GM23338 (cell line): ENCODE measurements around the gene RINL. TPM values are rescaled to one million over a fixed set of nuclear protein-coding genes. Genes with fewer than 3 reads are reported as not detected.

ENCODE experiments used
- ATAC-seq: fragments of 200-7000 bp; cut with Tn5 transposase; 3 replicates; pipeline ENCODE4 v1.9.1; 2020
- DNase-seq: peaks from one replicate; pipeline ENCODE4 v3.0.0-alpha.2; 2015; ENCODE audit warnings: low spot score
- H2AFZ ChIP-seq: fragments of 200-600 bp; sonication (generic); 2 replicates; pipeline ENCODE4 v1.8.0; 2016; ENCODE audit warnings: antibody characterized with exemption, mild to moderate bottlenecking, moderate library complexity
- H3F3A ChIP-seq: fragments of 200-600 bp; sonication (generic); replicated peaks from 2 replicates; pipeline ENCODE4 v1.8.0; 2017; ENCODE audit warnings: antibody characterized with exemption, mixed run types, low read depth
- H3K27ac ChIP-seq: fragments of 200-600 bp; sonication (generic); 2 replicates; pipeline ENCODE4 v1.6.1; 2016; ENCODE audit warnings: low read depth
- H3K27me3 ChIP-seq: fragments of 200-600 bp; sonication (generic); 2 replicates; pipeline ENCODE4 v1.8.0; 2016; ENCODE audit warnings: mild to moderate bottlenecking, mixed run types, moderate library complexity; ENCODE audit not compliant: insufficient read depth
- H3K36me3 ChIP-seq: fragments of 200-600 bp; sonication (generic); 2 replicates; pipeline ENCODE4 v1.8.0; 2016; ENCODE audit warnings: mild to moderate bottlenecking; ENCODE audit not compliant: insufficient read depth
- H3K4me1 ChIP-seq: fragments of 200-600 bp; sonication (generic); 2 replicates; pipeline ENCODE4 v1.8.0; 2016; ENCODE audit warnings: mild to moderate bottlenecking, moderate library complexity; ENCODE audit not compliant: insufficient read depth
- H3K4me2 ChIP-seq: fragments of 200-600 bp; sonication (generic); 2 replicates; pipeline ENCODE4 v1.7.1; 2017; ENCODE audit warnings: mixed run types
- H3K4me3 ChIP-seq: fragments of 200-600 bp; sonication (generic); 2 replicates; pipeline ENCODE4 v1.6.1; 2016; ENCODE audit warnings: mixed run types
- H3K79me2 ChIP-seq: fragments of 200-600 bp; sonication (generic); replicated peaks from 2 replicates; pipeline ENCODE4 v1.8.0; 2017; ENCODE audit warnings: mild to moderate bottlenecking; ENCODE audit not compliant: insufficient read depth
- H3K9me2 ChIP-seq: fragments of 200-600 bp; sonication (generic); 2 replicates; pipeline ENCODE4 v1.8.0; 2017; ENCODE audit not compliant: insufficient read depth
- H4K20me1 ChIP-seq: fragments of 200-600 bp; sonication (generic); replicated peaks from 2 replicates; pipeline ENCODE4 v1.8.0; 2017; ENCODE audit warnings: mild to moderate bottlenecking; ENCODE audit not compliant: insufficient read depth
- H3K27ac Mint-ChIP-seq: 2 replicates; pipeline ENCODE4 v1.8.0; 2020; ENCODE audit warnings: inconsistent platforms, mild to moderate bottlenecking, moderate library complexity, mixed read lengths
- H3K27me3 Mint-ChIP-seq: 3 replicates; pipeline ENCODE4 v1.8.0; 2022; ENCODE audit warnings: low read depth, mild to moderate bottlenecking, moderate library complexity, mixed read lengths, inconsistent platforms; ENCODE audit not compliant: insufficient read depth, poor library complexity
- H3K36me3 Mint-ChIP-seq: 3 replicates; pipeline ENCODE4 v1.8.0; 2021; ENCODE audit warnings: low read depth, mild to moderate bottlenecking, inconsistent platforms, moderate library complexity, mixed read lengths
- H3K4me1 Mint-ChIP-seq: 3 replicates; pipeline ENCODE4 v1.8.0; 2020; ENCODE audit warnings: mild to moderate bottlenecking, inconsistent platforms, mixed read lengths
- H3K4me3 Mint-ChIP-seq: 3 replicates; pipeline ENCODE4 v1.8.0; 2021; ENCODE audit warnings: moderate library complexity, mild to moderate bottlenecking, inconsistent platforms, mixed read lengths
- H3K9me3 Mint-ChIP-seq: 3 replicates; pipeline ENCODE4 v1.8.0; 2020; ENCODE audit warnings: moderate library complexity, mild to moderate bottlenecking, inconsistent platforms, mixed read lengths
- CREB1 ChIP-seq: fragments of 250-450 bp; sonication (Bioruptor Pico); IDR thresholded peaks from 2 replicates; pipeline ENCODE4 v1.5.0; 2020; ENCODE audit warnings: low read depth, mild to moderate bottlenecking, moderate library complexity
- EZH2 ChIP-seq: fragments of 200-600 bp; sonication (generic); IDR thresholded peaks from one replicate; pipeline ENCODE4 v1.8.0; 2017; ENCODE audit warnings: antibody characterized with exemption, mild to moderate bottlenecking, low read depth; ENCODE audit not compliant: unreplicated experiment
- EZH2phosphoT487 ChIP-seq: fragments of 200-600 bp; sonication (generic); IDR thresholded peaks from one replicate; pipeline ENCODE4 v1.8.1; 2018; ENCODE audit warnings: antibody characterized with exemption; ENCODE audit not compliant: unreplicated experiment
- JUNB ChIP-seq: IDR thresholded peaks from one replicate; pipeline ENCODE4 v1.6.1; 2016; ENCODE audit warnings: antibody characterized with exemption; ENCODE audit not compliant: unreplicated experiment
- NANOG ChIP-seq: IDR thresholded peaks from 2 replicates; pipeline ENCODE4 v1.6.1; 2016; ENCODE audit warnings: antibody characterized with exemption, borderline replicate concordance
- POLR2AphosphoS5 ChIP-seq: IDR thresholded peaks from 2 replicates; pipeline ENCODE4 v1.6.1; 2016; ENCODE audit warnings: antibody characterized with exemption, low read depth
- STAT1 ChIP-seq: IDR thresholded peaks from one replicate; pipeline ENCODE4 v1.6.1; 2016; ENCODE audit warnings: antibody characterized with exemption; ENCODE audit not compliant: unreplicated experiment
- ZNF114 ChIP-seq: fragments of 250-450 bp; sonication (Bioruptor Pico); IDR thresholded peaks from 2 replicates; pipeline ENCODE4 v1.5.0; 2020; ENCODE audit warnings: mild to moderate bottlenecking, moderate library complexity
- ZNF331 ChIP-seq: fragments of 250-450 bp; sonication (Bioruptor Pico); IDR thresholded peaks from 2 replicates; pipeline ENCODE4 v1.5.0; 2020; ENCODE audit warnings: low read depth, mild to moderate bottlenecking, moderate library complexity
- polyA plus RNA-seq: library from polyadenylated mRNA; unstranded; fragments of >200 nt; fragmentation: Nextera tagmentation; extraction: Ambion mirVana; gene quantifications from 2 replicates; pipeline ENCODE4 v1.2.1, GENCODE V29; 2016
- total RNA-seq: library from RNA; depleted of rRNA; stranded (reverse); fragments of >200 nt; shearing (Covaris generic); gene quantifications from 2 replicates; pipeline ENCODE4 v1.2.3, GENCODE V29; 2014
- TF ChIP-seq, protein P1 (sequence below): IDR thresholded peaks from one replicate; pipeline ENCODE4 v1.6.1; 2018; ENCODE audit warnings: antibody characterized with exemption; ENCODE audit not compliant: unreplicated experiment
- TF ChIP-seq, protein P2 (sequence below), 2 experiments: fragments of 200-600 bp in 1 of 2; sonication (generic) in 1 of 2; conservative IDR thresholded peaks; 2 replicates each; pipeline versions ENCODE4 v1.5.1 to v1.6.1; 2016 to 2017; ENCODE audit warnings: antibody characterized with exemption in 2 of 2, low read depth in 2 of 2, mild to moderate bottlenecking in 2 of 2, moderate library complexity in 1 of 2
- TF ChIP-seq, protein P3 (sequence below): fragments of 250-450 bp; sonication (Bioruptor Pico); IDR thresholded peaks from 2 replicates; pipeline ENCODE4 v1.5.0; 2020; ENCODE audit warnings: mild to moderate bottlenecking, moderate library complexity
- TF ChIP-seq, protein P4 (sequence below): IDR thresholded peaks from 2 replicates; pipeline ENCODE4 v1.6.1; 2016; ENCODE audit warnings: antibody characterized with exemption

Gene RINL
- total and polyA plus RNA-seq, 2 experiments from 2014 or later: 11.2 to 21.4 TPM

DNA sequence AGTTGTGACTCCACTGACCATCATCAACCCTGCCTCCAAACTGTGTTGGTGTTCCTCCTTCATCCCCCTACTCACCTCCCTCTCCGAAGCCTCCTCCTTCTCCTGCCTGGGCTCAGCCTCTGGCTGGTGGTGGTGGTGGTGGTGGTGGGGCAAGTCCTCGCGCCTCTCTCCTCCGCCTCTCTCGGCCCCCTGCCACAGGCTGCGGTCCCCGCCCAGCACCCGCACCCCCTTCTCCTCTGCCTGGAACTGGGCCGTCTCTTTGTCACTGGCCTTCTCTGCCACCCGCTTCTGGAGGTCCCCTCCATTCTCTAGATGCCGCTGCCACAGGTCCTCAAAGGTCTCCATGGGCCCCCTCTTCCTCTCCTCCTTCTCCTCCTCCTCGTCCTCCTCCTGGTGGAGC lies 32.4 kb upstream of the RINL start:
- TF ChIP-seq POLR2AphosphoS5 (no peak), EZH2phosphoT487 (no peak), STAT1 (no peak), EZH2 (no peak), JUNB (no peak), ZNF114 (CRISPR knock-in tag) (no peak), NANOG (no peak), CREB1 (CRISPR knock-in tag) (no peak), ZNF331 (CRISPR knock-in tag) (no peak)
- TF ChIP-seq, protein P1, sequence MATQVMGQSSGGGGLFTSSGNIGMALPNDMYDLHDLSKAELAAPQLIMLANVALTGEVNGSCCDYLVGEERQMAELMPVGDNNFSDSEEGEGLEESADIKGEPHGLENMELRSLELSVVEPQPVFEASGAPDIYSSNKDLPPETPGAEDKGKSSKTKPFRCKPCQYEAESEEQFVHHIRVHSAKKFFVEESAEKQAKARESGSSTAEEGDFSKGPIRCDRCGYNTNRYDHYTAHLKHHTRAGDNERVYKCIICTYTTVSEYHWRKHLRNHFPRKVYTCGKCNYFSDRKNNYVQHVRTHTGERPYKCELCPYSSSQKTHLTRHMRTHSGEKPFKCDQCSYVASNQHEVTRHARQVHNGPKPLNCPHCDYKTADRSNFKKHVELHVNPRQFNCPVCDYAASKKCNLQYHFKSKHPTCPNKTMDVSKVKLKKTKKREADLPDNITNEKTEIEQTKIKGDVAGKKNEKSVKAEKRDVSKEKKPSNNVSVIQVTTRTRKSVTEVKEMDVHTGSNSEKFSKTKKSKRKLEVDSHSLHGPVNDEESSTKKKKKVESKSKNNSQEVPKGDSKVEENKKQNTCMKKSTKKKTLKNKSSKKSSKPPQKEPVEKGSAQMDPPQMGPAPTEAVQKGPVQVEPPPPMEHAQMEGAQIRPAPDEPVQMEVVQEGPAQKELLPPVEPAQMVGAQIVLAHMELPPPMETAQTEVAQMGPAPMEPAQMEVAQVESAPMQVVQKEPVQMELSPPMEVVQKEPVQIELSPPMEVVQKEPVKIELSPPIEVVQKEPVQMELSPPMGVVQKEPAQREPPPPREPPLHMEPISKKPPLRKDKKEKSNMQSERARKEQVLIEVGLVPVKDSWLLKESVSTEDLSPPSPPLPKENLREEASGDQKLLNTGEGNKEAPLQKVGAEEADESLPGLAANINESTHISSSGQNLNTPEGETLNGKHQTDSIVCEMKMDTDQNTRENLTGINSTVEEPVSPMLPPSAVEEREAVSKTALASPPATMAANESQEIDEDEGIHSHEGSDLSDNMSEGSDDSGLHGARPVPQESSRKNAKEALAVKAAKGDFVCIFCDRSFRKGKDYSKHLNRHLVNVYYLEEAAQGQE: no peak
- TF ChIP-seq, protein P2, sequence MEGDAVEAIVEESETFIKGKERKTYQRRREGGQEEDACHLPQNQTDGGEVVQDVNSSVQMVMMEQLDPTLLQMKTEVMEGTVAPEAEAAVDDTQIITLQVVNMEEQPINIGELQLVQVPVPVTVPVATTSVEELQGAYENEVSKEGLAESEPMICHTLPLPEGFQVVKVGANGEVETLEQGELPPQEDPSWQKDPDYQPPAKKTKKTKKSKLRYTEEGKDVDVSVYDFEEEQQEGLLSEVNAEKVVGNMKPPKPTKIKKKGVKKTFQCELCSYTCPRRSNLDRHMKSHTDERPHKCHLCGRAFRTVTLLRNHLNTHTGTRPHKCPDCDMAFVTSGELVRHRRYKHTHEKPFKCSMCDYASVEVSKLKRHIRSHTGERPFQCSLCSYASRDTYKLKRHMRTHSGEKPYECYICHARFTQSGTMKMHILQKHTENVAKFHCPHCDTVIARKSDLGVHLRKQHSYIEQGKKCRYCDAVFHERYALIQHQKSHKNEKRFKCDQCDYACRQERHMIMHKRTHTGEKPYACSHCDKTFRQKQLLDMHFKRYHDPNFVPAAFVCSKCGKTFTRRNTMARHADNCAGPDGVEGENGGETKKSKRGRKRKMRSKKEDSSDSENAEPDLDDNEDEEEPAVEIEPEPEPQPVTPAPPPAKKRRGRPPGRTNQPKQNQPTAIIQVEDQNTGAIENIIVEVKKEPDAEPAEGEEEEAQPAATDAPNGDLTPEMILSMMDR (conservative IDR thresholded peaks at IDR 0.05; ENCODE audit: low read depth in 2 of 2): no peak
- TF ChIP-seq, protein P3, sequence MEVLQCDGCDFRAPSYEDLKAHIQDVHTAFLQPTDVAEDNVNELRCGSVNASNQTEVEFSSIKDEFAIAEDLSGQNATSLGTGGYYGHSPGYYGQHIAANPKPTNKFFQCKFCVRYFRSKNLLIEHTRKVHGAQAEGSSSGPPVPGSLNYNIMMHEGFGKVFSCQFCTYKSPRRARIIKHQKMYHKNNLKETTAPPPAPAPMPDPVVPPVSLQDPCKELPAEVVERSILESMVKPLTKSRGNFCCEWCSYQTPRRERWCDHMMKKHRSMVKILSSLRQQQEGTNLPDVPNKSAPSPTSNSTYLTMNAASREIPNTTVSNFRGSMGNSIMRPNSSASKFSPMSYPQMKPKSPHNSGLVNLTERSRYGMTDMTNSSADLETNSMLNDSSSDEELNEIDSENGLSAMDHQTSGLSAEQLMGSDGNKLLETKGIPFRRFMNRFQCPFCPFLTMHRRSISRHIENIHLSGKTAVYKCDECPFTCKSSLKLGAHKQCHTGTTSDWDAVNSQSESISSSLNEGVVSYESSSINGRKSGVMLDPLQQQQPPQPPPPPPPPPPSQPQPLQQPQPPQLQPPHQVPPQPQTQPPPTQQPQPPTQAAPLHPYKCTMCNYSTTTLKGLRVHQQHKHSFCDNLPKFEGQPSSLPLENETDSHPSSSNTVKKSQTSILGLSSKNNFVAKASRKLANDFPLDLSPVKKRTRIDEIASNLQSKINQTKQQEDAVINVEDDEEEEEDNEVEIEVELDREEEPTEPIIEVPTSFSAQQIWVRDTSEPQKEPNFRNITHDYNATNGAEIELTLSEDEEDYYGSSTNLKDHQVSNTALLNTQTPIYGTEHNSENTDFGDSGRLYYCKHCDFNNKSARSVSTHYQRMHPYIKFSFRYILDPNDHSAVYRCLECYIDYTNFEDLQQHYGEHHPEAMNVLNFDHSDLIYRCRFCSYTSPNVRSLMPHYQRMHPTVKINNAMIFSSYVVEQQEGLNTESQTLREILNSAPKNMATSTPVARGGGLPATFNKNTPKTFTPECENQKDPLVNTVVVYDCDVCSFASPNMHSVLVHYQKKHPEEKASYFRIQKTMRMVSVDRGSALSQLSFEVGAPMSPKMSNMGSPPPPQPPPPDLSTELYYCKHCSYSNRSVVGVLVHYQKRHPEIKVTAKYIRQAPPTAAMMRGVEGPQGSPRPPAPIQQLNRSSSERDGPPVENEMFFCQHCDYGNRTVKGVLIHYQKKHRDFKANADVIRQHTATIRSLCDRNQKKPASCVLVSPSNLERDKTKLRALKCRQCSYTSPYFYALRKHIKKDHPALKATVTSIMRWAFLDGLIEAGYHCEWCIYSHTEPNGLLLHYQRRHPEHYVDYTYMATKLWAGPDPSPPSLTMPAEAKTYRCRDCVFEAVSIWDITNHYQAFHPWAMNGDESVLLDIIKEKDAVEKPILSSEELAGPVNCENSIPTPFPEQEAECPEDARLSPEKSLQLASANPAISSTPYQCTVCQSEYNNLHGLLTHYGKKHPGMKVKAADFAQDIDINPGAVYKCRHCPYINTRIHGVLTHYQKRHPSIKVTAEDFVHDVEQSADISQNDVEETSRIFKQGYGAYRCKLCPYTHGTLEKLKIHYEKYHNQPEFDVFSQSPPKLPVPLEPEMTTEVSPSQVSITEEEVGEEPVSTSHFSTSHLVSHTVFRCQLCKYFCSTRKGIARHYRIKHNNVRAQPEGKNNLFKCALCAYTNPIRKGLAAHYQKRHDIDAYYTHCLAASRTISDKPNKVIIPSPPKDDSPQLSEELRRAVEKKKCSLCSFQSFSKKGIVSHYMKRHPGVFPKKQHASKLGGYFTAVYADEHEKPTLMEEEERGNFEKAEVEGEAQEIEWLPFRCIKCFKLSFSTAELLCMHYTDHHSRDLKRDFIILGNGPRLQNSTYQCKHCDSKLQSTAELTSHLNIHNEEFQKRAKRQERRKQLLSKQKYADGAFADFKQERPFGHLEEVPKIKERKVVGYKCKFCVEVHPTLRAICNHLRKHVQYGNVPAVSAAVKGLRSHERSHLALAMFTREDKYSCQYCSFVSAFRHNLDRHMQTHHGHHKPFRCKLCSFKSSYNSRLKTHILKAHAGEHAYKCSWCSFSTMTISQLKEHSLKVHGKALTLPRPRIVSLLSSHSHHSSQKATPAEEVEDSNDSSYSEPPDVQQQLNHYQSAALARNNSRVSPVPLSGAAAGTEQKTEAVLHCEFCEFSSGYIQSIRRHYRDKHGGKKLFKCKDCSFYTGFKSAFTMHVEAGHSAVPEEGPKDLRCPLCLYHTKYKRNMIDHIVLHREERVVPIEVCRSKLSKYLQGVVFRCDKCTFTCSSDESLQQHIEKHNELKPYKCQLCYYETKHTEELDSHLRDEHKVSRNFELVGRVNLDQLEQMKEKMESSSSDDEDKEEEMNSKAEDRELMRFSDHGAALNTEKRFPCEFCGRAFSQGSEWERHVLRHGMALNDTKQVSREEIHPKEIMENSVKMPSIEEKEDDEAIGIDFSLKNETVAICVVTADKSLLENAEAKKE (CRISPR knock-in tag): no peak
- TF ChIP-seq, protein P4, sequence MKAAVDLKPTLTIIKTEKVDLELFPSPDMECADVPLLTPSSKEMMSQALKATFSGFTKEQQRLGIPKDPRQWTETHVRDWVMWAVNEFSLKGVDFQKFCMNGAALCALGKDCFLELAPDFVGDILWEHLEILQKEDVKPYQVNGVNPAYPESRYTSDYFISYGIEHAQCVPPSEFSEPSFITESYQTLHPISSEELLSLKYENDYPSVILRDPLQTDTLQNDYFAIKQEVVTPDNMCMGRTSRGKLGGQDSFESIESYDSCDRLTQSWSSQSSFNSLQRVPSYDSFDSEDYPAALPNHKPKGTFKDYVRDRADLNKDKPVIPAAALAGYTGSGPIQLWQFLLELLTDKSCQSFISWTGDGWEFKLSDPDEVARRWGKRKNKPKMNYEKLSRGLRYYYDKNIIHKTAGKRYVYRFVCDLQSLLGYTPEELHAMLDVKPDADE: no peak
- H3K9me2 ChIP-seq: no peaks in the 10 kb centered on the region
- no peak overlapping the region for H3K4me2 ChIP-seq
- no peak overlapping the region for H3K4me3 ChIP-seq
- Mint-ChIP-seq H3K27ac (no peak overlapping the region), H3K4me3 (no peak overlapping the region), H3K9me3 (no peaks in the 10 kb centered on the region), H3K36me3 (peaks cover 23% of the 10 kb centered on the region), H3K4me1 (peaks cover 6% of the 10 kb centered on the region), H3K27me3 (peaks cover 15% of the 10 kb centered on the region)
- H3K4me1 ChIP-seq: peaks cover 5% of the 10 kb centered on the region
- H3K36me3 ChIP-seq: no peaks in the 10 kb centered on the region
- no peaks in the 10 kb centered on the region for H4K20me1 ChIP-seq
- no peak overlapping the region for H2AFZ ChIP-seq
- no peak overlapping the region for H3K27ac ChIP-seq
- H3K79me2 ChIP-seq: no peaks in the 10 kb centered on the region
- no peak for DNase-seq
- no peak for ATAC-seq
- no peaks in the 10 kb centered on the region for H3F3A ChIP-seq
- H3K27me3 ChIP-seq: 0 out of 2 replicates have a peak, but pooled peaks cover 4% of the 10 kb centered on the region
